Activated T-helper 2 cell treated with anti-CD3 and anti-CD28 coated beads, Interferon-gamma antibody, Interleukin-2, Interleukin-4, amounts not matched to agents 10 μg/mL and 5 μg/mL and 100 μg/mL, durations not matched to agents 14 hours and 24 hours and 36 hours (primary cell): ENCODE measurements around the gene SUGP1. TPM values are rescaled to one million over a fixed set of nuclear protein-coding genes. Genes with fewer than 3 reads are reported as not detected.
"Not testable (repeated sequence)": the region's sequence is repeated elsewhere in the genome, so short reads cannot be mapped to it uniquely, and the experiment has no call there.

Experiments used
- DNase-seq: peaks from one replicate; pipeline ENCODE4 v3.0.0; 2021; ENCODE audit warnings: low spot score
- H3K27ac Mint-ChIP-seq: one replicate; pipeline ENCODE4 v1.8.0; 2021; ENCODE audit warnings: mixed read lengths
- H3K27me3 Mint-ChIP-seq: one replicate; pipeline ENCODE4 v1.8.0; 2021; ENCODE audit warnings: low read depth, mixed read lengths
- H3K36me3 Mint-ChIP-seq: one replicate; pipeline ENCODE4 v1.8.0; 2021; ENCODE audit warnings: low read depth, mixed read lengths
- H3K4me1 Mint-ChIP-seq: one replicate; pipeline ENCODE4 v1.8.0; 2021; ENCODE audit warnings: low read depth, mixed read lengths
- H3K4me3 Mint-ChIP-seq: one replicate; pipeline ENCODE4 v1.8.0; 2021; ENCODE audit warnings: low read depth, mild to moderate bottlenecking, moderate library complexity, mixed read lengths
- H3K9me3 Mint-ChIP-seq: one replicate; pipeline ENCODE4 v1.8.0; 2021; ENCODE audit warnings: mixed read lengths
- intact Hi-C: fragments of 100-400 bp; cut with micrococcal nuclease; formaldehyde crosslinking; loops from one replicate; pipeline ENCODE4 v1.15.1; 2023
- total RNA-seq: library from RNA; stranded (reverse); gene quantifications from 2 replicates; pipeline ENCODE4 v1.2.3, GENCODE V29; 2022

The SUGP1 gene
- total RNA-seq, 1 donor from 2014 or later, result 73.4 TPM

DNA sequence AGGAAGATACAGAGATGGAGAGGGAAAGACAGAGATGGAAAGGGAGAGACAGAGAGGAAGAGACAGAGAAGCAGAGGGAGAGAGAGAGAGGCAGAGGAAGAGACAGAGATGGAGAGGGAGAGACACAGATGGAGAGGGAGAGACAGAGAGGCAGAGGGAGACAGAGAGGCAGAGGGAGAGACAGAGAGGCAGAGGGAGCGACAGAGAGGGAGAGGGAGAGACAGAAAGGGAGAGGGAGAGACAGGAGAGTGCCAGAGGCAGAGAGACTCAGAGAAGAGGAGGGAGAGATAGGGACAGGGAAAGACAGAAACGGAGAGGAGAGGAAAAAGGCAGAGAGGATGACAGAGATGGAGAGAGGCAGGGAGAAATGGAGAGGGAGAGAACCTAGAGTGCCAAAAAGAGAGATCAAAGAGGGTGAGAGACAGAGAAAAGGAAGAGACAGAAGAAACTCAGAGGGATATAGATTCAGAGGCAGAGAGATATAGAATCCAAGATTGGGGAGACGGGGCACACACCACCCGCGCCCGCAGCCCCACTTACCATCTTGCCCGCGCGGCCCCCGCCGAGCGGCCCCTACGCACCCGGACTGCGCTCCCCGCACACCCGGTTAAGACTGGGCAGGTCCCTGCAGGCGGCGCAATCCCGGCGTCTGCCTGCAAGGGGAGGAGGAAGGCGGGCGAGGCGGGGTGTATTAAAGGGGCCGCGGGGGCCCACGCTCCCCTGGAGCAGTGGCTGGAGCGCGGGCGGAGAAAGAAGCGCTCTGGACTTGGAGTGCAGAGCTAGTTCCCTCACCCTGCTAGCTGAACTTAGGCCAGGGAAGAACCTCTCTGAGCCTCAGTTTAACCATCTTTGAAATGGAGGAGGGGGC, 57.9 kb downstream of the SUGP1 start:
- no peaks in the 10 kb centered on the region for H3K4me1 Mint-ChIP-seq
- H3K27ac Mint-ChIP-seq, result no peak overlapping the region
- no peaks in the 10 kb centered on the region for H3K9me3 Mint-ChIP-seq
- H3K4me3 Mint-ChIP-seq, result no peak overlapping the region
- intact Hi-C loops, result no loop called here
- H3K36me3 Mint-ChIP-seq, result no peaks in the 10 kb centered on the region
- peaks cover 36% of the 10 kb centered on the region for H3K27me3 Mint-ChIP-seq
- no peak for DNase-seq

DNA sequence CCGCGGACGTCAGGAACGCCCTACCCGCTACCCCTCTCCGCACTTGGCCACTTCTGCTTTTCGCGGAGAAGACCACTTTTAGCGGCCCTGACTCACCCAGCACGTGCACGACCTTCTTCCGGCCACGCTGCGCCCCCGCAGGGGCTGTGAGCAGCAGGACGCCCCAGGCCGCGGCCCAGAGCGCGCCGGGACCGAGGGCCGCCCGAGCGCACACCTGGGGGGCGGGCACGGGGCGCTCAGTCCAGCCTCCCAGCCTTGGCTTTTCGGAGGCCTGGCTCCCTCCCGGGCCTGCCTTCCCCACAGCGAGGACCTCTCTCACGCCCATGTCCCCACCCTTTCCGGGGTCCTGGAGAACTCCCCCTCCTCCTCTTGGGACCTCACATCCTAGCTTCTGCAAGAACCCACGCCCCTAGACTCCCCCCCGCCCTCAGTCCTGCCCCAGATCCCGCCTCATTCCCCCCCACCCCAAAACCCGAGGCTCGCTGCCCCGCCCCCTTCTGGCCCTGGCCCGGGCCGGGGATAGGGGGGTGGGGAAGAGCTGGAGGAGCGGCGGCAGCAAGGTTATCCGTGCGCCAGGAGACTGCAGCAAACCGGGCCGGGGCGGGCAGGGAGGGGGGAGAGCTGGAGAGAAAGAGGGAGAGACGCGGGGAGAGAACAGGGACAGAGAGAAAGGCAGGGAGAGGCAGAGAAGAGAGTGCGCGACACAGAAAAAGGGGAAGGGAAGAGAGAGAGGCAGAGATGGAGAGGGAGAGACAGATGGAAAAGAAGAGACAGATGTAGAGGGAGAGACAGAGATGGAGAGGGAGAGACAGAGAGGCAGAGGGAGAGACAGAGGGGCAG, 58.7 kb downstream of the SUGP1 start:
- Mint-ChIP-seq H3K9me3 (no peaks in the 10 kb centered on the region), H3K4me3 (no peak overlapping the region), H3K4me1 (no peaks in the 10 kb centered on the region), H3K27ac (no peak overlapping the region), H3K27me3 (peaks cover 38% of the 10 kb centered on the region), H3K36me3 (no peaks in the 10 kb centered on the region)
- no peak for DNase-seq
- intact Hi-C loops, result no loop called here

DNA sequence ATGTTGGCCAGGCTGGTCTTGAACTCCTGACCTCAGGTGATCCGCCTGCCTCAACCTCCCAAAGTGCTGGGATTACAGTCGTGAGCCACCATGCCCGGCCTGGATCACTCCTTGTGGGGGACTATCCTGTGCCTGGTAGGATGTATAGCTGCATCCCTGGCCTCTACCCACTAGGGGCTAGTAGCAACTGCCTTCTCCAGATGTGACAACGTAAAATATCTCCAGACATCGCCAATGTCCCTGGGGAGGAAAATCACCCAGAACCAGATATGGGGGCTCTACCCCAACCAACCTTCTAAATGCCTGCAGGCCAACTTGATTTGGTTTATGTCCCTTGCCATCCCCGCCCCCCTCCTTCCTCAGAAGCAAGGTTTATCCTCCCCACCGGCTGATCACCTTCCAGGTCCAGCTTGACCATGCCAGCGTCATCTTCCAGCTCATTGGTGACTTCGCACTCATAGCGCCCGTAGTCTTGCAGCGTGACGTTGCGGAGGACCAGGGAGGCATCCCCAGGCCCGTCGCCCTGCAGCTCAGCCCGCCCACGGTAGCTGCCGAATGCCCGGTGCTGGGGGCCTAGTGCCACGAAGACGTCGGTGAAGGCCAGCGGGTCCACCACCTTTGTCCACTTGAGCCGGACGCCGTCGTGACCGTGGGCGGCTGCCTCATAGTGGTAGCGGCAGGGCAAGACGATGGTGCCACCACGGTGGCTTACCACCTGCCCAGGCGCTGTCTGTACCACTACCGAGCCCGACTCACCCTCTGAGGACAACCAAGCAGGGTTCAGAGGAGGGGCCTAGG, 59.7 kb downstream of the SUGP1 start:
- no peaks in the 10 kb centered on the region for H3K36me3 Mint-ChIP-seq
- DNase-seq, result no peak
- no peaks in the 10 kb centered on the region for H3K9me3 Mint-ChIP-seq
- H3K4me1 Mint-ChIP-seq, result no peaks in the 10 kb centered on the region
- peaks cover 39% of the 10 kb centered on the region for H3K27me3 Mint-ChIP-seq
- intact Hi-C loops, result no loop called here
- H3K4me3 Mint-ChIP-seq, result no peak overlapping the region
- H3K27ac Mint-ChIP-seq, result no peak overlapping the region

DNA sequence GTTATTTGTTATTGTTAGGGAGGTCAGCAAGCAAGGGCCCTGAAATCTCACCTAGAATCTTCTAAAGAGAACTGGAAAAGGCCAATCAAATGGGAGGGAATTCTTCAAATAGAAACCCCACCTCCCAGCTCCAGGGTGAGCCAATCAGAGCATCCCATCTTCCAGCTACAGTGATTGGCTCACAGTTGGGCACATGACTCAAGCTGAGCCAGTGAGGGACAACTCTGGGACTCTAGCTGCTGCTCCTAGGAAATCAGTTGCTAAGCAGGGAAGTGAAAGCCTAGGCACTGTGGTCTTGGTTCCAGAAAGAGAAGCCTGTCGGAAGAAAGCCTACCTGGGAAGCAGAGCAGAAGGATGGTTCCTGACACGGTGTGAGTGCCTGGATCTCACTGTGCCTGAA, 60.6 kb downstream of the SUGP1 start:
- peaks cover 41% of the 10 kb centered on the region for H3K27me3 Mint-ChIP-seq
- no peak overlapping the region for H3K4me3 Mint-ChIP-seq
- no peak for DNase-seq
- no peaks in the 10 kb centered on the region for H3K4me1 Mint-ChIP-seq
- H3K27ac Mint-ChIP-seq, result peak overlapping the region; percentile 28
- H3K36me3 Mint-ChIP-seq, result no peaks in the 10 kb centered on the region
- intact Hi-C loops, result no loop called here
- H3K9me3 Mint-ChIP-seq, result no peaks in the 10 kb centered on the region

DNA sequence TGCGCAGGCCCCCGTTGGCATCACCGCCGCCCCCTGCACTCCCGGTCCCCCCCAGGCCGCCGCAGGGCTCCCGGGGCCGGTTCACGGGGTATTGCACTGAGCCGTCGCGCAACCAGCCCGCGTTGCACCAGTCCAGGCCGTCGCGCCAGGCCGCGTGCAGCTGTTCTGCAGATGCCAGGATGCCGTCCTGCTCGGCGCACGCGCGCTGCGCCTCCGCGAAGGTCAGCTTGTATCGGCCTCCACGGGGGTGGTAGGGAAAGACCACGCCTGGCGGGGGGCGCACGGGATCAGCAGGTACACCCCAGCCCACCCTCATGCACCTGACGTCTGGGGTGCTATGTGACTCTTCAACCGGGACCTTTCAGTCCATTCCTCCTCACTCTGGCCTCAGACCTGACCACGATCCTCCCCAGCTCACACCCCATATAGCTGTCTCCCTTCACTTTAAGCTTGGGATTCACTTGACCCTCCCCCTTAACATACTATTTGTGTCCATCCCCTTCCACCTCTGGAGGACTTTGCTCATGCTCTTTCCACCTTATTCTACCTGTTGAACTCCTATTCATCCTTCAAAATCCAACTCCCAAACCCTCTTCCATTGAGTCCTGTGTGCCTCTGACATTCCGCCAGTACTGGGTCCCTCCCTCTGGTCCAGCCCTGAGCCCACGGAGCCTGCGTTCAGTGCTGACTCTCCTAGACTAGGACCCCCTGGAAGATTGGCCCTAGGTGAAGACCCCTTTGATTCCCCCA, 61.5 kb downstream of the SUGP1 start:
- H3K27me3 Mint-ChIP-seq, result peaks cover 38% of the 10 kb centered on the region
- intact Hi-C loops, result no loop called here
- H3K4me3 Mint-ChIP-seq, result no peak overlapping the region
- H3K27ac Mint-ChIP-seq, result no peak overlapping the region
- no peak for DNase-seq
- H3K4me1 Mint-ChIP-seq, result no peaks in the 10 kb centered on the region
- no peaks in the 10 kb centered on the region for H3K36me3 Mint-ChIP-seq
- no peaks in the 10 kb centered on the region for H3K9me3 Mint-ChIP-seq

DNA sequence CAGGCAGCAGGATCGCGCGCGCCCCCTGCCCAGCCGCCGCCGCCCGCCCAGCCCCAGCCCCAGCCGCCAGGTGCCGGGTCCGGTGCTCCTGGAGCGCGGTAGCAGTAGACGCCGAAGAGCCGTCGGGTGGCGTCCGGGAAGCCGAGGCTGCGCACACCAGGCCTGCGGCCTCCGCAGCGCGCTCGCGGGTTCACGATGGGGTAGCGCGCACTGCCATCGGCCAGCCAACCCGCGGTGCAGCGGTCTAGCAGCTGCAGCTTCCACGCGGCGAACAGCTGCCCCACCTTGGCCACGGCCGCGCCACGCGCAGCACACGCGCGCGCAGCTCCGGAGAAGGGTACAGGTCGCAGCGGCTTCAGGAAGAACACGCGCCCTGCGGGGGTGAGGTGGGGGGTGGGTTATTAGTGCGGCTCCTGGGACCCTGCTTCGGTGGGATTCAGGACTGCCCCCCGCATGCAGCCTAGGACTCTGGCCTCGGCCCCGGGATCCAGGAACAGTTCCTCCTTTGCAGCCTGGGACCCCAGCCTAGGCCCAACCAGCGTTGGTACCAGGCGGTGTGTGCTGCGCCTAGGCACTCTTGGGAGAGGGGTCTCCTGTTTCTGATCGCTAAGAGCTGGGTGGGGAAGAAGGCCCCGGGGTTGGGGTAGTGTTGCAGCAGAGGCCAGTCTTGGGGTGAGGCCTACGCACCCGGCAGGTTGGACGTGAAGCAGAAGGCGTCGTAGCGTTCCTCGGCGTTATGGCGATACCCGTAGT, 62.3 kb downstream of the SUGP1 start:
- H3K4me3 Mint-ChIP-seq, result no peak overlapping the region
- peaks cover 35% of the 10 kb centered on the region for H3K27me3 Mint-ChIP-seq
- intact Hi-C loops, result no loop called here
- H3K36me3 Mint-ChIP-seq, result no peaks in the 10 kb centered on the region
- no peaks in the 10 kb centered on the region for H3K4me1 Mint-ChIP-seq
- no peaks in the 10 kb centered on the region for H3K9me3 Mint-ChIP-seq
- no peak for DNase-seq
- no peak overlapping the region for H3K27ac Mint-ChIP-seq

DNA sequence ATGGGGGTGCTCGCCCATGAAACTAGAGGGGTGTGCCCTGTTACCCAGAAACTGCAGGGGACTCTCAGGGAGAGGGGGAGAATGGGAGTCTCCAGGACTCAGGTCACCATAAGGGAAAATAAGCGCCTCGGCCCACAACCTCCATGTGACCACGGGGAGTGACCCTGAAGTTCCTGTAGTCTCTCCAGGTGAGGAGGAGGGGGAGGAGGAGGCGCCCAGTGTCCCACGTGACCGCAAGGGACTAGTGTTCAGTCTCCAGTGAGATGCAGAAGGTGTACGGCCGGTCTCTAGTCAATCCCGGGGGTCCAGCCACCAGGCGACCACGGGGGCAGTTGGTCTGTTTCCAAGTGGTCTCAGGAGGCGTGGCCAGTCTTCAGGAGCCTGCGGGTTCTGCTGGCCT, 63.2 kb downstream of the SUGP1 start:
- no peak overlapping the region for H3K27ac Mint-ChIP-seq
- H3K9me3 Mint-ChIP-seq, result no peaks in the 10 kb centered on the region
- H3K27me3 Mint-ChIP-seq, result peaks cover 32% of the 10 kb centered on the region
- H3K4me3 Mint-ChIP-seq, result no peak overlapping the region
- no peak for DNase-seq
- intact Hi-C loops, result no loop called here
- no peaks in the 10 kb centered on the region for H3K36me3 Mint-ChIP-seq
- H3K4me1 Mint-ChIP-seq, result no peaks in the 10 kb centered on the region

DNA sequence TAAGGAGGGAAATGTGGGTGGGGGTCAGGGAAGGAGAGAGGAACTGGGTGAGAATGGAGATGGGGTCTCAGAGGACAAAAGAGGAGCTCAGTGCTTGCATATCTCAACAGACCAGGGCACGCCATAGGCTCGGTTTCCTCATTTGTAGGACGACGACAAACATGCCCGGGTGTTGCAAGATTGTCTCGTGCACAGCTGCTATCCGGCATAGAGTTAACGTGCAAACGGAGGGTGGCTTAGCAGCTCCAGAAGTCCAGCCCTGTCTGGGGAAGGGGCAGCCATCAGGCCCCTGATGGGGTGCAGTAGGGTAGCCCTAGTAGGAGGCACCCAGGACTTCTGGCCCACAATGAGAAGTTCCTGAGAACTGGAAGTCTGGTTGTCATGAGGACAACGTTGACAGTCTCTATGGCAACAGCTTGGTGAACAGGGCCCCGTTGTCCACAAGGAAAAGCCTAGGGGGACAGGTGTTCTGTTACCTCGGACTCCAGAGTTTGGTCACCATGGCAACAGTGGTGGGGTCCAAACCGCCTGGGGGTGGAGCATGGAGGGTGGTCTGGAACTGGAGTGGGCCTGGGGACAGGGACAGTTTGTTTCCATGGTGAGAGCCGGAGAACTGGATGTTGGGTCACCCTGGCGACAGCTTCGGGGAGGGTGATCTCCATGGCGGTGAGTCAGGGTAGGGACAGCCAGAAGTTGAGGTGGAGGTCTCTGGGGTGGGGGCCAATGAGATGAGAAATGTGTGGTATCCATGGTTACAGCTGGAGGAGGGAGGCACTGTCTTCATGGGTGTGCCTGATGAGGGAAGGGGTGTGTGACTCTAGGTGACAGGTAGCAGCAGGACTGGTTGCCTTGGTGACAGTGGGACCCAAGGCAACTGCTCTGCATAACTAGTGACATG, 64.0 kb downstream of the SUGP1 start:
- Mint-ChIP-seq H3K4me3 (no peak overlapping the region), H3K4me1 (no peaks in the 10 kb centered on the region), H3K9me3 (no peaks in the 10 kb centered on the region), H3K27ac (no peak overlapping the region), H3K27me3 (peaks cover 31% of the 10 kb centered on the region), H3K36me3 (no peaks in the 10 kb centered on the region)
- no peak for DNase-seq
- intact Hi-C loops, result no loop called here

DNA sequence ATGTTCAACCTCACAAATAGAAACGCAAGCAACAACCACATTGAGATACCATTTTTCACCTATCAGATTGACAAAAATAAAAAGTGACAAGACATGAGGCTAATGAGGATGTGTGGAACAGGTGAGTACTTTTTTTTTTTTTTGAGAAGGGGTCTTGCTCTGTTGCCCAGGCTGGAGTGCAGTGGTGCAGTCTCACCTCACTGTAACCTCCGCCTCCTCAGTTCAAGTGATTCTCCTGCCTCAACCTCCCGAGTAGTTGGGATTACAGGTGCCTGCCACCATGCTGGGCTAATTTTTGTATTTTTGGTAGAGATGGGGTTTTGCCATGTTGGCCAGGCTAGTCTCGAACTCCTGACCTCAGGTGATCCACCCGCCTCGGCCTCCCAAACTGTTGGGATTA, 66.9 kb downstream of the SUGP1 start:
- not testable (repeated sequence) for H3K4me1 Mint-ChIP-seq

DNA sequence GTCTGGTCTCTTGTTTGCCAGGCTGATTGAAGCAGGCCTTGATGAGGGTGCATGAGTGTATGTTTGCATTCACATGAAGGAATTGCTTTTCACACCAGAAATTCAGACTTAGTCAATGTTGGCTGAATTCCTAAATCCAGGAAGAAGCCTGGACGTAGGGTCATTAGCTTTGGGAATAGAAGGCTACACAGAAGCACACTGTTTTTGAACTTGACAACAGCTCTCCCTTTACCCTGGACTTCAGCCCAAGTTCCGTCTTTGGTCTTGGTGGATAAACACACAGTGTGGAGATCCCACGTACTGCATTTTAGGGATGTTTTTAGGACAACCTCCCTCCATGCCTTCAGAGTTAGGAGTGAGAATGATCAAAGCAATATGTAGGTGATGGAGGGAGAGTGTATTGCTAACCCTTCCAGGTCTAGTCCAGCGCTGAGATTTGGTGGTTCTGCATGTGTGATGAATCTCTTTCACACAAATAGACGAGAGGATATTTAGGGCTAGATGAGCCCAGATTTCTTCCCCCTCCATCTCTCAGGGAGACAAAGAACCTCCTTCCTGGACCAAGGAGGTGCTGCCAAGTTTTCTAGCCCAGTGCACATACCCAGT, 70.0 kb downstream of the SUGP1 start:
- DNase-seq, result no peak
- intact Hi-C loops, result no loop called here
- peaks cover 17% of the 10 kb centered on the region for H3K27me3 Mint-ChIP-seq
- H3K36me3 Mint-ChIP-seq, result no peaks in the 10 kb centered on the region
- H3K27ac Mint-ChIP-seq, result no peak overlapping the region
- no peak overlapping the region for H3K4me3 Mint-ChIP-seq
- no peaks in the 10 kb centered on the region for H3K9me3 Mint-ChIP-seq
- no peaks in the 10 kb centered on the region for H3K4me1 Mint-ChIP-seq

More for the DNA sequence above, 66.9 kb downstream of the SUGP1 start:
- intact Hi-C loops, H3K4me3 Mint-ChIP-seq, H3K27ac Mint-ChIP-seq, H3K36me3 Mint-ChIP-seq, DNase-seq, H3K9me3 Mint-ChIP-seq: not testable (repeated sequence)
- peaks cover 22% of the 10 kb centered on the region for H3K27me3 Mint-ChIP-seq

DNA sequence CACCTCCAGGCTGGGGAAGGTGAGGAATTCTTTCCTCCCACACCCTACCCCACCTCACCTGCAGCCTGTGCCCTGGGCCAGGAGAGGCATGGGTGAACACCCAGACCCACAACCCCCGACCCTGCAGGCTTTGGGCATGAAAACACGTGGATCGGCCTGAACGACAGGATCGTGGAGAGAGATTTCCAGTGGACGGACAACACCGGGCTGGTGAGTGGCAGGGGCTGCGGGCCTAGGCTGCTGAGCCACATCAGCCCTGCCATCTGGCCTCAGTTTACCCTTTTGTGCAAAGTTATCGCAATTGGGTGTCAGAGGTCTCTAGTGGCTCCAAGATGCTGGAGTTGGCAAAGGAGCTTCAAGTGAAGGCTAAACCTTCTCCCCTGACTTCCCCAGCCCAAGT, 79.8 kb downstream of the SUGP1 start:
- DNase-seq, result no peak
- Mint-ChIP-seq H3K4me1 (no peaks in the 10 kb centered on the region), H3K27me3 (no peaks in the 10 kb centered on the region), H3K9me3 (peaks cover 8% of the 10 kb centered on the region), H3K27ac (no peak overlapping the region), H3K36me3 (no peaks in the 10 kb centered on the region), H3K4me3 (no peak overlapping the region)
- intact Hi-C loops, result no loop called here
